ENCODE results near the gene KIAA1958.

- TF ChIP-seq EZH2phosphoT487 (IDR thresholded peaks at IDR 0.05; ENCODE audit: borderline replicate concordance) (no peak), CTCF (conservative IDR thresholded peaks at IDR 0.05; ENCODE audit: low read length) (no peak)
Observed at GRCh38 chr9:112495614-112496013, 9.0 kb downstream of the KIAA1958 start.
